SKM-1 (cell line): ENCODE measurements around the gene SLC49A3.
"Not testable (repeated sequence)": the region's sequence is repeated elsewhere in the genome, so short reads cannot be mapped to it uniquely, and the experiment has no call there.

Experiments
- DNase-seq: peaks from one replicate; lab custom pipeline; 2025; ENCODE audit not compliant: unreplicated experiment; lab: John Stamatoyannopoulos, UW

Gene SLC49A3

GRCh38 chr4:681736-682451 is 7.1 kb downstream of the SLC49A3 start:
- DNase-seq, result no peak

- DNase-seq, result no peak
These were observed 7.9 kb downstream of the SLC49A3 start for GRCh38 chr4:680928-681645.

- DNase-seq, result no peak
These were observed 8.4 kb downstream of the SLC49A3 start for GRCh38 chr4:680551-680927.

- no peak for DNase-seq
These were observed 8.9 kb downstream of the SLC49A3 start for GRCh38 chr4:680091-680490.

GRCh38 chr4:679629-680028 is 9.3 kb downstream of the SLC49A3 start:
- no peak for DNase-seq

GRCh38 chr4:679104-679481 is 9.9 kb downstream of the SLC49A3 start:
- DNase-seq, result no peak

GRCh38 chr4:678331-679103 is 10.4 kb downstream of the SLC49A3 start:
- no peak for DNase-seq

- DNase-seq, result no peak
These were observed 11.3 kb downstream of the SLC49A3 start for GRCh38 chr4:677431-678293.

- DNase-seq, result no peak
These were observed 12.1 kb downstream of the SLC49A3 start for GRCh38 chr4:676871-677235.

- DNase-seq, result no peak
These were observed 12.7 kb downstream of the SLC49A3 start for GRCh38 chr4:675980-676870.

- DNase-seq, result no peak
These were observed 13.7 kb downstream of the SLC49A3 start for GRCh38 chr4:675036-675882.

- peak; percentile 97 for DNase-seq
These were observed 14.5 kb downstream of the SLC49A3 start, which contains the start of the genes ATP5ME and MYL5 for GRCh38 chr4:674172-675035. Gene ATP5ME (minus strand): TSS chr4:674276. CDS start chr4:674247, 29 bp downstream. Gene MYL5 (plus strand): TSS chr4:674542. CDS start chr4:678027, 3,485 bp downstream.

- DNase-seq, result no peak
These were observed 15.4 kb downstream of the SLC49A3 start for GRCh38 chr4:673349-674091.

GRCh38 chr4:671769-672168 is 17.2 kb downstream of the SLC49A3 start:
- DNase-seq, result no peak

- DNase-seq, result not testable (repeated sequence)
These were observed 19.0 kb downstream of the SLC49A3 start for GRCh38 chr4:669806-670559.

GRCh38 chr4:668219-668618 is 20.7 kb downstream of the SLC49A3 start:
- DNase-seq, result not testable (repeated sequence)

- no peak for DNase-seq
These were observed 21.4 kb downstream of the SLC49A3 start for GRCh38 chr4:667545-667925.
